SU-DHL-6 (cell line): ENCODE data around the gene SOX5.

ENCODE experiments used
- CTCF ChIP-seq: fragments of 200-600 bp; sonication (generic); IDR thresholded peaks from one replicate; pipeline ENCODE4 v1.5.1; 2017; ENCODE audit warnings: antibody characterized with exemption, mild to moderate bottlenecking, low read length, moderate library complexity; ENCODE audit not compliant: insufficient read depth, poor library complexity, severe bottlenecking
- EZH2phosphoT487 ChIP-seq: fragments of 200-600 bp; sonication (generic), shearing (Covaris generic); conservative IDR thresholded peaks from 2 replicates; pipeline ENCODE4 v1.6.1; 2018; ENCODE audit warnings: mild to moderate bottlenecking, antibody characterized with exemption, low read length, moderate library complexity, mixed read lengths

GRCh38 chr12:23729359-23729758 lies 220.1 kb downstream of the SOX5 start:
- TF ChIP-seq EZH2phosphoT487 (no peak), CTCF (no peak)
